GM19463 (cell line): Measurements from ENCODE around the gene MTNR1A.
A peak's percentile ranks its signal among the peaks of the same experiment; 100 is the strongest.

Experiments
- ATAC-seq: cut with Tn5 transposase; IDR thresholded peaks from one replicate; pipeline ENCODE4 v1.9.1; 2021; ENCODE audit warnings: mild to moderate bottlenecking, moderate library complexity; ENCODE audit not compliant: unreplicated experiment

MTNR1A gene

GRCh38 chr4:186554914-186555827 is at the start of gene MTNR1A:
TSS of gene MTNR1A (minus strand) at chr4:186555567. CDS start at chr4:186555365, 202 bp downstream.
- ATAC-seq = no peak

- no peak for ATAC-seq
Observed at GRCh38 chr4:186604124-186604807, 48.9 kb upstream of the MTNR1A start.

GRCh38 chr4:186602978-186603377 is 47.6 kb upstream of the MTNR1A start:
- no peak for ATAC-seq

GRCh38 chr4:186599483-186599882 is 44.1 kb upstream of the MTNR1A start:
- ATAC-seq = no peak

GRCh38 chr4:186598686-186599085 is 43.3 kb upstream of the MTNR1A start:
- ATAC-seq = no peak

GRCh38 chr4:186596850-186597390 is 41.6 kb upstream of the MTNR1A start:
- ATAC-seq = no peak

- ATAC-seq = no peak
Observed at GRCh38 chr4:186596346-186596745, 41.0 kb upstream of the MTNR1A start.

- no peak for ATAC-seq
Observed at GRCh38 chr4:186593587-186593973, 38.2 kb upstream of the MTNR1A start.

- ATAC-seq = no peak
Observed at GRCh38 chr4:186592966-186593586, 37.7 kb upstream of the MTNR1A start.

- no peak for ATAC-seq
Observed at GRCh38 chr4:186592445-186592844, 37.1 kb upstream of the MTNR1A start.

- no peak for ATAC-seq
Observed at GRCh38 chr4:186591651-186592050, 36.3 kb upstream of the MTNR1A start.

- ATAC-seq = no peak
Observed at GRCh38 chr4:186588503-186588902, 33.1 kb upstream of the MTNR1A start.

- peak; percentile 82 for ATAC-seq
Observed at GRCh38 chr4:186587416-186588018, 32.1 kb upstream of the MTNR1A start.

GRCh38 chr4:186586205-186586604 is 30.8 kb upstream of the MTNR1A start:
- no peak for ATAC-seq

- no peak for ATAC-seq
Observed at GRCh38 chr4:186584912-186585311, 29.5 kb upstream of the MTNR1A start.

- no peak for ATAC-seq
Observed at GRCh38 chr4:186581421-186581820, 26.1 kb upstream of the MTNR1A start.

GRCh38 chr4:186580669-186581068 is 25.3 kb upstream of the MTNR1A start:
- no peak for ATAC-seq

- no peak for ATAC-seq
Observed at GRCh38 chr4:186570193-186570996, 15.0 kb upstream of the MTNR1A start.

GRCh38 chr4:186569533-186570192 is 14.3 kb upstream of the MTNR1A start:
- ATAC-seq = no peak

GRCh38 chr4:186566068-186566467 is 10.7 kb upstream of the MTNR1A start:
- ATAC-seq = no peak
